T1000 (cell line): Measurements from ENCODE around the gene HBE1.

ENCODE experiments used
- DNase-seq: peaks from one replicate; lab custom pipeline; 2025; ENCODE audit warnings: mixed read lengths; lab: John Stamatoyannopoulos, UW

HBE1 gene

GRCh38 chr11:5234381-5234834 lies 35.3 kb downstream of the HBE1 start, which contains the start of gene HBD:
HBD (minus strand) TSS chr11:5234483; CDS start chr11:5234433, 50 bp downstream.
- no peak for DNase-seq

- no peak for DNase-seq
Observed at GRCh38 chr11:5233307-5233706, 36.4 kb downstream of the HBE1 start.

GRCh38 chr11:5232821-5233220 lies 36.9 kb downstream of the HBE1 start:
- no peak for DNase-seq

- DNase-seq = no peak
Observed at GRCh38 chr11:5232176-5232575, 37.6 kb downstream of the HBE1 start.

- no peak for DNase-seq
Observed at GRCh38 chr11:5231111-5231510, 38.6 kb downstream of the HBE1 start.

GRCh38 chr11:5230266-5230665 lies 39.5 kb downstream of the HBE1 start:
- no peak for DNase-seq

GRCh38 chr11:5229796-5230195 lies 39.9 kb downstream of the HBE1 start:
- no peak for DNase-seq

- DNase-seq = no peak
Observed at GRCh38 chr11:5229356-5229755, 40.4 kb downstream of the HBE1 start.

- DNase-seq = no peak
Observed at GRCh38 chr11:5228124-5228523, 41.6 kb downstream of the HBE1 start.

GRCh38 chr11:5227681-5228080 lies 42.1 kb downstream of the HBE1 start:
- DNase-seq = no peak

- no peak for DNase-seq
Observed at GRCh38 chr11:5226732-5227310, 42.9 kb downstream of the HBE1 start, which contains the start of gene HBB. HBB (minus strand) TSS chr11:5227071; CDS start chr11:5227021, 50 bp downstream.

GRCh38 chr11:5225480-5225871 lies 44.3 kb downstream of the HBE1 start:
- no peak for DNase-seq

GRCh38 chr11:5224538-5225479 lies 44.9 kb downstream of the HBE1 start:
- DNase-seq = no peak

- no peak for DNase-seq
Observed at GRCh38 chr11:5223686-5224085, 46.1 kb downstream of the HBE1 start.

- no peak for DNase-seq
Observed at GRCh38 chr11:5223146-5223545, 46.6 kb downstream of the HBE1 start.
